Measurements from ENCODE around the gene RANBP17. TPM values are rescaled to one million over a fixed set of nuclear protein-coding genes. Genes with fewer than 3 reads are reported as not detected.

Gene RANBP17
- total RNA-seq, 4 donors from 2014 or later, result 0.55 to 3.0 (median 1.5) TPM

DNA sequence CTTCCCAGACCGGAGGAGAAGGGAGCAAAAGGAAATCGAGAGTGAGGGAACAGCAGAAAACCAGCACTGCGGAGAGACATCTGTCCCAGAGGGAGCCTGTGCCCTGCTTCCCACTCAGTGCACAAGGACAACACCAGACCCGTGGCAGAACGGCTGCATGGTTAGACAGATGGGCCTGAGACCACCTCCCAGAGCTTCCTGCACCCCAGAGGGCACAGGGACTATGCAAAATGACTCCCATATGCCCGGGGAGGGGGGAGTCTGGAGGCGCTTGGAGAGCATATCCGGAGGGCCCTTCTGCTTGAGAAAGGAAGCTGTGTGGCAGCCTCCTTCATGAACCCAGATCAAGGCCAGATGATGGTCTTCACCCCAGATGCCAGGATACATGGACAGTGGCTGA, 473.8 kb downstream of the RANBP17 start:
- Histone ChIP-seq H3K9me3 (no peaks in the 10 kb centered on the region), H3K4me3 (no peak overlapping the region), H3K27ac (no peak overlapping the region), H3K4me1 (peaks cover 12% of the 10 kb centered on the region), H3K36me3 (no peaks in the 10 kb centered on the region), H3K27me3 (peaks cover 73% of the 10 kb centered on the region)
- TF ChIP-seq POLR2A (IDR thresholded peaks at IDR 0.05) (no peak), POLR2AphosphoS5 (IDR thresholded peaks at IDR 0.05) (no peak), EP300 (IDR thresholded peaks at IDR 0.05) (no peak), CTCF (IDR thresholded peaks at IDR 0.05) (no peak)
- WGBS, result 67% methylated on average over 5 of the region's 8 CpGs
- no peak for DNase-seq (ENCODE audit: low spot score in 2 of 2)

GRCh38 chr5:171336521-171337209, 474.8 kb downstream of the RANBP17 start:
- Histone ChIP-seq H3K36me3 (no peaks in the 10 kb centered on the region), H3K4me1 (peaks cover 12% of the 10 kb centered on the region), H3K27ac (no peak overlapping the region), H3K27me3 (peaks cover 71% of the 10 kb centered on the region), H3K4me3 (peak overlapping the region; percentile 42), H3K9me3 (no peaks in the 10 kb centered on the region)
- TF ChIP-seq EP300 (IDR thresholded peaks at IDR 0.05) (no peak), CTCF (IDR thresholded peaks at IDR 0.05) (peak in 1 of 2 donors; percentile 29)
- 3% methylated on average over 30 of the region's 31 CpGs for WGBS
- no peak for DNase-seq (ENCODE audit: low spot score in 2 of 2)

- WGBS, result 47% methylated on average over 11 of the region's 11 CpGs
Measured at GRCh38 chr5:171337210-171337569, 475.4 kb downstream of the RANBP17 start.

GRCh38 chr5:171340042-171340441, 478.2 kb downstream of the RANBP17 start:
- Histone ChIP-seq H3K27me3 (peaks cover 50% of the 10 kb centered on the region), H3K9me3 (no peaks in the 10 kb centered on the region)
- DNase-seq (ENCODE audit: low spot score in 2 of 2), result no peak

More at GRCh38 chr5:171337210-171337569, 475.4 kb downstream of the RANBP17 start:
- peaks cover 12% of the 10 kb centered on the region for H3K4me1 ChIP-seq
- no peaks in the 10 kb centered on the region for H3K36me3 ChIP-seq
- TF ChIP-seq EP300 (IDR thresholded peaks at IDR 0.05), result no peak
- TF ChIP-seq CTCF (IDR thresholded peaks at IDR 0.05), result no peak
- no peak for TF ChIP-seq POLR2A (IDR thresholded peaks at IDR 0.05)
- DNase-seq (ENCODE audit: low spot score in 2 of 2), result no peak
- no peaks in the 10 kb centered on the region for H3K9me3 ChIP-seq
- no peak overlapping the region for H3K27ac ChIP-seq
- peaks cover 67% of the 10 kb centered on the region for H3K27me3 ChIP-seq
- H3K4me3 ChIP-seq, result peak overlapping the region; percentile 42

GRCh38 chr5:171340491-171340890, 478.7 kb downstream of the RANBP17 start:
- H3K4me3 ChIP-seq, result no peak overlapping the region
- peaks cover 47% of the 10 kb centered on the region for H3K27me3 ChIP-seq
- H3K4me1 ChIP-seq, result peaks cover 12% of the 10 kb centered on the region
- no peak overlapping the region for H3K27ac ChIP-seq
- no peaks in the 10 kb centered on the region for H3K36me3 ChIP-seq
- H3K9me3 ChIP-seq, result no peaks in the 10 kb centered on the region
- DNase-seq (ENCODE audit: low spot score in 2 of 2), result no peak
- WGBS, result 73% methylated on average over 6 of the region's 6 CpGs
- TF ChIP-seq CTCF (IDR thresholded peaks at IDR 0.05) (no peak), EP300 (IDR thresholded peaks at IDR 0.05) (no peak), POLR2AphosphoS5 (IDR thresholded peaks at IDR 0.05) (no peak), POLR2A (IDR thresholded peaks at IDR 0.05) (no peak)

More at GRCh38 chr5:171340042-171340441, 478.2 kb downstream of the RANBP17 start:
- Histone ChIP-seq H3K4me3 (no peak overlapping the region), H3K36me3 (no peaks in the 10 kb centered on the region), H3K27ac (no peak overlapping the region), H3K4me1 (peaks cover 12% of the 10 kb centered on the region)
- no peak for TF ChIP-seq POLR2AphosphoS5 (IDR thresholded peaks at IDR 0.05)
- TF ChIP-seq EP300 (IDR thresholded peaks at IDR 0.05), result no peak
- no peak for TF ChIP-seq CTCF (IDR thresholded peaks at IDR 0.05)
- no peak for TF ChIP-seq POLR2A (IDR thresholded peaks at IDR 0.05)
